ENCODE data around the gene GPR107.

GPR107 gene

DNA sequence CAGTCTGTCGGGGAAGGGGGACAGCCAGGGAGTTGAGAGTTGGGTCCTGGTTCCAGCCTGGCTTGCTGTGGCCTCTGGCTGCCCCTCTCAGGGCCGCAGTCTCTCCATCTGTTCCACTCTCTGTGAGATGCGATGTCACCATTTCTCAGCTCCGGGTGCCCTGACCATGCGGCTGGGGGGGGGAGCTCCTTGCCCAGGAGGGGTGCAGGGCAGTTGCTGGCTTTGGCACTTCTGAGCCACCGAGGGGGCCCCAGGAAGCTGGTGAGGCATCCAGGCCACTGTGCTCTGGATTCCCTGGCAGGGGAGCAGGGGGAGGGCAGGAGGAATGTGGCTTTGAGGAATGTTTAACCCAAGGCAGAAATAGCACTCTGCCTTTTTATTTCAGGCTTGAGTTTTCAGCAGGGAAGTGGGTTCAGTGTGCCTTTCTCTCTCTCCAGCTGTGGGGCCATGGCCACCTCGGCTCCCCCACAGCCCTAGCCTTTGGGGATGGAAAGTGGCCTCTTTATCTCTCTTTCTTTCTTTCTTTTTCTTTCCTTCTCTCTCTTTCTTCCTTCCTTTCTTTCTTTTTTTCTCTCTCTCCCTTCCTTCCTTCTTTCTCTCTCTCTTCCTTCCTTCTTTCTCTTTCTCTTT lies 129.5 kb downstream of the GPR107 start:
- Histone ChIP-seq H4K12ac (ENCODE audit: low read depth, low read length) (no peak overlapping the region), H3K27me3 (ENCODE audit: insufficient read depth, low read length) (no peaks in the 10 kb centered on the region), H3K4me1 (ENCODE audit: control insufficient read depth in 1 of 2, insufficient read depth in 2 of 2, low read length in 2 of 2) (peaks cover 26 to 30% of the 10 kb centered on the region in 2 experiments), H2AFZ (ENCODE audit: insufficient read depth, low read length, poor library complexity) (no peak overlapping the region), H4K91ac (ENCODE audit: low read depth, low read length) (peak overlapping the region; percentile 56), H2BK12ac (ENCODE audit: low read length) (peak overlapping the region; percentile 7), H3K14ac (ENCODE audit: low read length) (peak overlapping the region; percentile 36), H4K8ac (ENCODE audit: low read depth, low read length) (peak overlapping the region; percentile 4), H3K36me3 (ENCODE audit: control insufficient read depth in 1 of 2, insufficient read depth in 2 of 2, low read length in 2 of 2) (peaks cover 7 to 8% of the 10 kb centered on the region in 2 experiments), H3K27ac (ENCODE audit: low read depth, low read length) (peak overlapping the region; percentile 50), H3K23ac (ENCODE audit: low read length) (no peak overlapping the region), H2BK120ac (ENCODE audit: insufficient read depth, low read length, poor library complexity) (no peak overlapping the region), H3K4ac (ENCODE audit: low read depth, low read length) (no peak overlapping the region), H3K9me3 (ENCODE audit: insufficient read depth, low read depth, low read length) (no peaks in the 10 kb centered on the region), H2AK5ac (ENCODE audit: low read length) (peak overlapping the region; percentile 56), H3K4me3 (ENCODE audit: low read depth, low read length) (no peak overlapping the region), H3K4me2 (ENCODE audit: low read length) (peak overlapping the region; percentile 25), H3K9ac (ENCODE audit: low read length) (no peak overlapping the region), H3K79me1 (ENCODE audit: low read length) (peaks cover 7% of the 10 kb centered on the region), H2BK5ac (ENCODE audit: low read depth, low read length, poor library complexity) (peak overlapping the region; percentile 32), H3K18ac (ENCODE audit: low read length) (peak overlapping the region; percentile 82), H3K79me2 (ENCODE audit: control insufficient read depth, insufficient read depth, low read length, poor library complexity) (peaks cover 9% of the 10 kb centered on the region)
- WGBS (ENCODE audit: extremely low coverage, insufficient coverage, insufficient read length), result no CpG with 5 or more reads among the region's 7 CpGs
- peak; percentile 27 to 33 for DNase-seq

DNA sequence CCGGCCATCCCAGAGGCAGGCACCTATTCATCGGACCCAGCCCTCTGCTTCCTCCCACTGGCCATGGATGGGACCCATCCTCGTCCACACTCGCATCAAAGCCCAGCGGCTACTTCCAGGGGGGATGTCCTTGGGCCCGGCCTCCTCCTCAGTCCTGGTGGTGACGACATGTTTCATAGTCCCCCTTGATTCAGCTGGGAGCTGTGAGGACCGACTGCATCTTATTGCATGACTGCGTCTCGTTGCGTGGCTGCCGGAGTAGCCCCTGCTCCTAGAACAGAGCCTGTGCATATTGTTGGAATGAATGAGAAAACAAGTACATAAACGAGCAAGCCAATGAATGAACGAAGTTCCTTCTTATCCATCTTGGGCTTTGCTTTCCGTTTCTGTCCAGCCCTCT lies 131.3 kb downstream of the GPR107 start:
- no CpG with 5 or more reads among the region's 15 CpGs for WGBS (ENCODE audit: extremely low coverage, insufficient coverage, insufficient read length)
- H3K27ac ChIP-seq (ENCODE audit: low read depth, low read length), result no peak overlapping the region
- no peak overlapping the region for H4K12ac ChIP-seq (ENCODE audit: low read depth, low read length)
- no peak overlapping the region for H3K18ac ChIP-seq (ENCODE audit: low read length)
- no peak for DNase-seq
- H2BK5ac ChIP-seq (ENCODE audit: low read depth, low read length, poor library complexity), result no peak overlapping the region
- H3K4ac ChIP-seq (ENCODE audit: low read depth, low read length), result no peak overlapping the region
- H3K4me2 ChIP-seq (ENCODE audit: low read length), result no peak overlapping the region
- no peak overlapping the region for H3K4me3 ChIP-seq (ENCODE audit: low read depth, low read length)
- H2AFZ ChIP-seq (ENCODE audit: insufficient read depth, low read length, poor library complexity), result no peak overlapping the region
- peaks cover 7% of the 10 kb centered on the region for H3K79me1 ChIP-seq (ENCODE audit: low read length)
- no peaks in the 10 kb centered on the region for H3K9me3 ChIP-seq (ENCODE audit: insufficient read depth, low read depth, low read length)
- peaks cover 7 to 8% of the 10 kb centered on the region in 2 experiments for H3K36me3 ChIP-seq (ENCODE audit: control insufficient read depth in 1 of 2, insufficient read depth in 2 of 2, low read length in 2 of 2)
- H2AK5ac ChIP-seq (ENCODE audit: low read length), result no peak overlapping the region
- no peak overlapping the region for H3K14ac ChIP-seq (ENCODE audit: low read length)
- H4K8ac ChIP-seq (ENCODE audit: low read depth, low read length), result no peak overlapping the region
- no peak overlapping the region for H2BK12ac ChIP-seq (ENCODE audit: low read length)
- H3K27me3 ChIP-seq (ENCODE audit: insufficient read depth, low read length), result no peaks in the 10 kb centered on the region
- H3K4me1 ChIP-seq (ENCODE audit: control insufficient read depth in 1 of 2, insufficient read depth in 2 of 2, low read length in 2 of 2), result peaks cover 26 to 30% of the 10 kb centered on the region in 2 experiments
- H3K9ac ChIP-seq (ENCODE audit: low read length), result no peak overlapping the region
- H3K23ac ChIP-seq (ENCODE audit: low read length), result no peak overlapping the region
- H4K91ac ChIP-seq (ENCODE audit: low read depth, low read length), result no peak overlapping the region
- H2BK120ac ChIP-seq (ENCODE audit: insufficient read depth, low read length, poor library complexity), result no peak overlapping the region
- peaks cover 9% of the 10 kb centered on the region for H3K79me2 ChIP-seq (ENCODE audit: control insufficient read depth, insufficient read depth, low read length, poor library complexity)

DNA sequence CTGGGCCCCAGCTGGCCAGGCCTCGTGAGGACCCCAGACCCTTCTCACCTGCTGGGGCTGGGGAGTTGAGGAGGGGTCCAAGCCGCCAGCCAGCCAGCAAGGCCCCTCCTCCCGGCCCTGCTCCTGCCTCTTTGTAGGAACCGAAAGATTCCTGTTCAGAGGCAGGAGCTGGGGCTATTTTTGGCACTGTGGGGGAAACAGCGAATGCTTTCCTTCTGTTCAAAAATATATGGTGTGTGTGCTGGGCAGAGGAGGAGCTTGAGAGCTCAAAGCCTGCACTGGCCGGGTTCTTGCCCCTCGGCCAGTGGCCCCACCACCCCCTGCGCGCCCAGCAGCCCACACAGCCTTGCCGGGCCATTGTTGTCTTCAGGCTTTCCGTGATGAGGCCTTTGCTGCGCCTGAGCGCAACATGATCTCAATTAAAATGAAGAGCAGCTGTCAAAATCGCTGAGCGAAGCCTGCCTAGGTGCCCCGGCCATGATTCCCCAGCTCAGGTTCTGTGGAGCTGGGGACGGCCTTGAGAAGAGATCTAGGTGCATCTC lies 131.9 kb downstream of the GPR107 start:
- Histone ChIP-seq H2AK5ac (ENCODE audit: low read length) (no peak overlapping the region), H3K36me3 (ENCODE audit: control insufficient read depth in 1 of 2, insufficient read depth in 2 of 2, low read length in 2 of 2) (peaks cover 6 to 7% of the 10 kb centered on the region in 2 experiments), H4K8ac (ENCODE audit: low read depth, low read length) (no peak overlapping the region), H3K79me1 (ENCODE audit: low read length) (peaks cover 7% of the 10 kb centered on the region), H3K9ac (ENCODE audit: low read length) (no peak overlapping the region), H3K27me3 (ENCODE audit: insufficient read depth, low read length) (no peaks in the 10 kb centered on the region), H3K9me3 (ENCODE audit: insufficient read depth, low read depth, low read length) (no peaks in the 10 kb centered on the region), H3K4me1 (ENCODE audit: control insufficient read depth in 1 of 2, insufficient read depth in 2 of 2, low read length in 2 of 2) (peaks cover 26 to 30% of the 10 kb centered on the region in 2 experiments), H3K18ac (ENCODE audit: low read length) (peak overlapping the region; percentile 22), H3K23ac (ENCODE audit: low read length) (no peak overlapping the region), H3K27ac (ENCODE audit: low read depth, low read length) (no peak overlapping the region), H2BK12ac (ENCODE audit: low read length) (no peak overlapping the region), H4K91ac (ENCODE audit: low read depth, low read length) (no peak overlapping the region), H3K4me3 (ENCODE audit: low read depth, low read length) (no peak overlapping the region), H2AFZ (ENCODE audit: insufficient read depth, low read length, poor library complexity) (peak overlapping the region; percentile 27), H2BK5ac (ENCODE audit: low read depth, low read length, poor library complexity) (no peak overlapping the region), H2BK120ac (ENCODE audit: insufficient read depth, low read length, poor library complexity) (no peak overlapping the region), H3K4me2 (ENCODE audit: low read length) (no peak overlapping the region), H3K79me2 (ENCODE audit: control insufficient read depth, insufficient read depth, low read length, poor library complexity) (peaks cover 9% of the 10 kb centered on the region), H4K12ac (ENCODE audit: low read depth, low read length) (no peak overlapping the region), H3K4ac (ENCODE audit: low read depth, low read length) (peak overlapping the region; percentile 10), H3K14ac (ENCODE audit: low read length) (no peak overlapping the region)
- no CpG with 5 or more reads among the region's 17 CpGs for WGBS (ENCODE audit: extremely low coverage, insufficient coverage, insufficient read length)
- DNase-seq, result no peak

DNA sequence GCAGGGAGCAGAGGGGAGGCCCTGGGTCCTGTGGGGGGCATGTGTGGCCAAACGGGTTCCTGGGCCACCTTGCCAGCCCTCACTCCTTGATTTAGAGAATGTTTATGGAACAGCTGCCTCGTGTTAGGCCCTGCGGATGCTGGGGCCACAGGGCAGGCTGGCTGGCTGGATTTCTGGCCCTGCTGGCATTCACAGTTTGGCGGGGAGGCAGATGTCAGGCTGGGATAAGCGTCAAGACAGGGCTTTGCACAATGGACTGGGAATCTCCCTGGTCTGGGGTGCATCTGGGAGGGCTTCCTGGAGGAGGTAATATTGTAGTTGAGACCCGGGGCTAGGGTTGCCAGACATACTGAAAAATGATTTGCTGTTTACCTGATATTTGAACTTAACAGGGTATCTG lies 132.3 kb downstream of the GPR107 start:
- Histone ChIP-seq H3K27ac (ENCODE audit: low read depth, low read length) (no peak overlapping the region), H4K8ac (ENCODE audit: low read depth, low read length) (no peak overlapping the region), H3K9ac (ENCODE audit: low read length) (no peak overlapping the region), H3K4ac (ENCODE audit: low read depth, low read length) (peak overlapping the region; percentile 10), H2BK12ac (ENCODE audit: low read length) (no peak overlapping the region), H2BK5ac (ENCODE audit: low read depth, low read length, poor library complexity) (no peak overlapping the region), H2AFZ (ENCODE audit: insufficient read depth, low read length, poor library complexity) (peak overlapping the region; percentile 27), H3K14ac (ENCODE audit: low read length) (no peak overlapping the region), H3K79me2 (ENCODE audit: control insufficient read depth, insufficient read depth, low read length, poor library complexity) (peaks cover 9% of the 10 kb centered on the region), H3K4me1 (ENCODE audit: control insufficient read depth in 1 of 2, insufficient read depth in 2 of 2, low read length in 2 of 2) (peaks cover 26 to 30% of the 10 kb centered on the region in 2 experiments), H3K18ac (ENCODE audit: low read length) (no peak overlapping the region), H3K9me3 (ENCODE audit: insufficient read depth, low read depth, low read length) (no peaks in the 10 kb centered on the region), H3K4me2 (ENCODE audit: low read length) (no peak overlapping the region), H2BK120ac (ENCODE audit: insufficient read depth, low read length, poor library complexity) (no peak overlapping the region), H4K12ac (ENCODE audit: low read depth, low read length) (no peak overlapping the region), H3K79me1 (ENCODE audit: low read length) (peaks cover 7% of the 10 kb centered on the region), H3K36me3 (ENCODE audit: control insufficient read depth in 1 of 2, insufficient read depth in 2 of 2, low read length in 2 of 2) (peaks cover 2 to 6% of the 10 kb centered on the region in 2 experiments), H3K23ac (ENCODE audit: low read length) (no peak overlapping the region), H4K91ac (ENCODE audit: low read depth, low read length) (no peak overlapping the region), H2AK5ac (ENCODE audit: low read length) (no peak overlapping the region), H3K27me3 (ENCODE audit: insufficient read depth, low read length) (no peaks in the 10 kb centered on the region), H3K4me3 (ENCODE audit: low read depth, low read length) (no peak overlapping the region)
- WGBS (ENCODE audit: extremely low coverage, insufficient coverage, insufficient read length), result no CpG with 5 or more reads among the region's 6 CpGs
- no peak for DNase-seq

All from trophoblast cell (in vitro differentiated cells and primary cell).